ENCODE data around the gene ZNF669. TPM values are rescaled to one million over a fixed set of nuclear protein-coding genes. Genes with fewer than 3 reads are reported as not detected.
A peak's percentile ranks its signal among the peaks of the same experiment; 100 is the strongest.

The ZNF669 gene
- total RNA-seq, 2 donors from 2014 or later = 14.3 to 20.6 TPM

DNA sequence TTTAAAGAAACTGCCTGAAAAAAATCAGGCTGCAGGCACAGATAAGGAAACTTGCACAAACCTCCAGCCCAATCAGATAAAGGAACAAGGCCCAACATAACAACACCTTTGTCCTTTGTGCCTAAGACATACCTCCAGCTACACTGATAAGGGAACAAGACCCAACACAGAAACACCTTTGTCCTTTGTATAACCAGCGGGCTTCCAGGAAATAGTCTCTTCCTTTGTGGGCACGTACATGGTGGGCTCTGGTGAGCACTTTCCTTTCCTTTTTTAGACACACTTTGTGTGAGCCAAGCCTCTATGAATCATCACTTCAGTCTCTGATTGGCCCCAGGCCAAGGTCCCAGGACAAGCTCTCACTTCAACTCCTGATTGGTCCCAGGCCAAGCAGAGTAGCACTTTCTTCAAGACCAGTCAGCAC lies 49.2 kb downstream of the ZNF669 start:
- H3K4me3 Mint-ChIP-seq = no peak overlapping the region
- peaks cover 7% of the 10 kb centered on the region for H3K36me3 ChIP-seq (ENCODE audit: control insufficient read depth, insufficient read depth, low read length)
- TF ChIP-seq CTCF (conservative IDR thresholded peaks at IDR 0.05) = no peak
- H3K4me3 ChIP-seq (ENCODE audit: low read length) = peak overlapping the region; percentile 5
- H3K9ac ChIP-seq (ENCODE audit: extremely low read depth, low read length, poor library complexity, severe bottlenecking) = no peak overlapping the region
- H3K27ac ChIP-seq (ENCODE audit: low read depth, low read length) = no peak overlapping the region
- H3K27ac Mint-ChIP-seq = no peak overlapping the region
- 62 to 64% methylated on average over 2 of the region's 2 CpGs for WGBS, 2 experiments (ENCODE audit: insufficient coverage in 1 of 2, insufficient read length in 1 of 2)
- H3K36me3 Mint-ChIP-seq (ENCODE audit: low read depth) = peaks cover 61% of the 10 kb centered on the region
- no peaks in the 10 kb centered on the region for H3K27me3 ChIP-seq (ENCODE audit: control insufficient read depth, insufficient read depth, low read length, poor library complexity, severe bottlenecking)
- no peak for DNase-seq
- H3K27me3 Mint-ChIP-seq (ENCODE audit: insufficient read depth) = no peaks in the 10 kb centered on the region
- no peaks in the 10 kb centered on the region for H3K4me1 ChIP-seq (ENCODE audit: control insufficient read depth, insufficient read depth, low read length)
- peaks cover 90% of the 10 kb centered on the region for H3K9me3 ChIP-seq (ENCODE audit: control insufficient read depth, low read length)
- H3K4me1 Mint-ChIP-seq = no peaks in the 10 kb centered on the region
- H3K9me3 Mint-ChIP-seq = peaks cover 95% of the 10 kb centered on the region

Other genes starting within 250 kb of the ZNF669 start
- gene AHCTF1, start 172.4 kb downstream of the ZNF669 start, total RNA-seq = 10 to 100 TPM; 36.9 to 41.9 TPM
- 10 to 100 TPM; 16.4 to 22.6 TPM for gene ZNF695, start 96.3 kb downstream of the ZNF669 start, total RNA-seq
- 10 to 100 TPM; 10.9 to 15.7 TPM for gene ZNF670, start 25.5 kb downstream of the ZNF669 start, total RNA-seq
- 100 to 1,000 TPM in 1 of 2 donors, 10 to 100 TPM in 1; 93.3 to 101 TPM for gene ZNF124, start 67.7 kb upstream of the ZNF669 start, total RNA-seq
- not detected for gene VN1R5, start 151.7 kb upstream of the ZNF669 start, total RNA-seq
- 10 to 100 TPM; 63.5 to 65.6 TPM for gene ZNF496, start 227.5 kb upstream of the ZNF669 start, total RNA-seq

All from endodermal cell (in vitro differentiated cells).